DOHH2 (cell line): Measurements from ENCODE around the gene GRIP2.

Source experiments
- EZH2phosphoT487 ChIP-seq: fragments of 200-600 bp; sonication (generic); IDR thresholded peaks from 2 replicates; pipeline ENCODE4 v1.6.1; 2017; ENCODE audit warnings: borderline replicate concordance, mild to moderate bottlenecking, antibody characterized with exemption, low read length, moderate library complexity, mixed read lengths
- TF ChIP-seq, protein P1 (sequence below): fragments of 200-600 bp; sonication (generic); IDR thresholded peaks from one replicate; pipeline ENCODE4 v1.5.1; 2014; ENCODE audit warnings: antibody characterized with exemption, mild to moderate bottlenecking, low read depth, low read length; ENCODE audit not compliant: poor library complexity, severe bottlenecking

GRCh38 chr3:14448063-14448462, 92.1 kb downstream of the GRIP2 start:
- no peak for TF ChIP-seq EZH2phosphoT487
- TF ChIP-seq, protein P1, sequence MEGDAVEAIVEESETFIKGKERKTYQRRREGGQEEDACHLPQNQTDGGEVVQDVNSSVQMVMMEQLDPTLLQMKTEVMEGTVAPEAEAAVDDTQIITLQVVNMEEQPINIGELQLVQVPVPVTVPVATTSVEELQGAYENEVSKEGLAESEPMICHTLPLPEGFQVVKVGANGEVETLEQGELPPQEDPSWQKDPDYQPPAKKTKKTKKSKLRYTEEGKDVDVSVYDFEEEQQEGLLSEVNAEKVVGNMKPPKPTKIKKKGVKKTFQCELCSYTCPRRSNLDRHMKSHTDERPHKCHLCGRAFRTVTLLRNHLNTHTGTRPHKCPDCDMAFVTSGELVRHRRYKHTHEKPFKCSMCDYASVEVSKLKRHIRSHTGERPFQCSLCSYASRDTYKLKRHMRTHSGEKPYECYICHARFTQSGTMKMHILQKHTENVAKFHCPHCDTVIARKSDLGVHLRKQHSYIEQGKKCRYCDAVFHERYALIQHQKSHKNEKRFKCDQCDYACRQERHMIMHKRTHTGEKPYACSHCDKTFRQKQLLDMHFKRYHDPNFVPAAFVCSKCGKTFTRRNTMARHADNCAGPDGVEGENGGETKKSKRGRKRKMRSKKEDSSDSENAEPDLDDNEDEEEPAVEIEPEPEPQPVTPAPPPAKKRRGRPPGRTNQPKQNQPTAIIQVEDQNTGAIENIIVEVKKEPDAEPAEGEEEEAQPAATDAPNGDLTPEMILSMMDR, result no peak
